ENCODE data around the gene TBC1D1.
A peak's percentile ranks its signal among the peaks of the same experiment; 100 is the strongest.

Gene TBC1D1

DNA sequence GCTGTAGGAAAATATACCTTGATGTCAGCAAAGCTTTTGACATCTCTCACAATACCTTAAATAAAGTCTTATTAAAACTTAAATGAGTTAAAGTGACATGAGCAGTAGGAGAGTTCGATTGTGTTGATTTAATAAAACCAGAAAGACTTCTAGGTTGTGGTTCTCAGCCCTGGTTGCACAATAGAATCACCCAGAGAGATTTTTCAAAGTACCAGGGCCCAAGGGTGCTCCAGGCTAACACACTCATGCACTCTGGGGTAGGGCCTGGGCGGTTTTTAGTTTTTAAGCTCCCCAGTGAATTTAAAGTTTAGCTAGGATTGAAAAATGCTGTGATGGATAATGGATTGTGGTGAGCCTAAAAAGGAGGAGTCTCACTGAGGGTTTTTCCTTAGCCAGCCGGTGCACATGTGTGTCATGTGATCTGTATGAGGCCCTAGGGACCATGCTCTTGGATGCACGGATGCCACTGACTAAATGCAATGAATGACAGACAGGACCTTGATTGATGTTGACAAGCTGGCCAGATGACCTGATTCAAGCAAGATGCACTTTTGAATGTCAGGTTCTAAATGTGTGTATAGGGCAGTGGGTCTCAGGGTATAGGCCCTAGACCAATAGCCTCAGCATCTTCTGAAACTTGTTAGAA is 254.3 kb downstream of the TBC1D1 start:
- no peak overlapping the region for H3K4ac ChIP-seq (ENCODE audit: low read depth, low read length)

DNA sequence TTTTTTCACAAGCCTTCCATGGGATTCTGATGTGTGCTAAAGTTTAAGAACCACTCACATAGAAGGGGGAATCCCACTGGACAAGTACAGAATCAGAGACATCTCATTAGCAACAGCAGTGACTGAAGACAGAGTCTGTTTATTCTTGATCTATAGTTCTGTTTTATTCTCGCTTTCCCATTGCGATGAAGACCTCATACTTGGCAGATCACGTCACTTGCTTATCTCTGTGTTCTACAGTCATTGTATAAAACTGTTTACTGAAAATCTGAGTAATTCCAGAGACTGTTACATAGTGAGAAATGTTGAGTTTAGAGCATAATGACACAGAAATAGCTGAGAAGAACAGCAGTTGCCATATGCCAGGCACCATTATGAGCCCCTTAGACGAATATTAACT is 254.9 kb downstream of the TBC1D1 start:
- Histone ChIP-seq H3K4ac (ENCODE audit: low read depth, low read length) (no peak overlapping the region), H3K36me3 (ENCODE audit: control insufficient read depth in 1 of 2, insufficient read depth in 2 of 2, low read length in 2 of 2) (peaks cover 0 to 3% of the 10 kb centered on the region in 2 experiments), H3K9ac (ENCODE audit: low read length) (no peak overlapping the region), H3K23ac (ENCODE audit: low read length) (no peak overlapping the region), H3K9me3 (ENCODE audit: insufficient read depth, low read depth, low read length) (no peaks in the 10 kb centered on the region), H3K79me2 (ENCODE audit: control insufficient read depth, insufficient read depth, low read length, poor library complexity) (no peaks in the 10 kb centered on the region), H3K14ac (ENCODE audit: low read length) (no peak overlapping the region), H4K12ac (ENCODE audit: low read depth, low read length) (no peak overlapping the region), H2BK5ac (ENCODE audit: low read depth, low read length, poor library complexity) (no peak overlapping the region), H3K4me2 (ENCODE audit: low read length) (no peak overlapping the region), H2BK120ac (ENCODE audit: insufficient read depth, low read length, poor library complexity) (no peak overlapping the region), H3K27me3 (ENCODE audit: insufficient read depth, low read length) (no peaks in the 10 kb centered on the region), H3K4me1 (ENCODE audit: control insufficient read depth in 1 of 2, insufficient read depth in 2 of 2, low read length in 2 of 2) (no peaks in the 10 kb centered on the region), H2AFZ (ENCODE audit: insufficient read depth, low read length, poor library complexity) (no peak overlapping the region), H2BK12ac (ENCODE audit: low read length) (no peak overlapping the region), H2AK5ac (ENCODE audit: low read length) (no peak overlapping the region), H4K8ac (ENCODE audit: low read depth, low read length) (no peak overlapping the region), H3K18ac (ENCODE audit: low read length) (no peak overlapping the region), H3K4me3 (ENCODE audit: low read depth, low read length) (no peak overlapping the region), H4K91ac (ENCODE audit: low read depth, low read length) (no peak overlapping the region), H3K27ac (ENCODE audit: low read depth, low read length) (no peak overlapping the region), H3K79me1 (ENCODE audit: low read length) (no peaks in the 10 kb centered on the region)
- peak; percentile 48 to 77 for DNase-seq
- no CpG with 5 or more reads among the region's 4 CpGs for WGBS (ENCODE audit: extremely low coverage, insufficient coverage, insufficient read length)

More for the DNA sequence above, 254.3 kb downstream of the TBC1D1 start:
- Histone ChIP-seq H3K4me1 (ENCODE audit: control insufficient read depth in 1 of 2, insufficient read depth in 2 of 2, low read length in 2 of 2) (no peaks in the 10 kb centered on the region), H3K18ac (ENCODE audit: low read length) (no peak overlapping the region), H3K4me3 (ENCODE audit: low read depth, low read length) (no peak overlapping the region), H3K9ac (ENCODE audit: low read length) (no peak overlapping the region), H3K79me2 (ENCODE audit: control insufficient read depth, insufficient read depth, low read length, poor library complexity) (no peaks in the 10 kb centered on the region), H3K14ac (ENCODE audit: low read length) (no peak overlapping the region), H3K79me1 (ENCODE audit: low read length) (no peaks in the 10 kb centered on the region), H3K27me3 (ENCODE audit: insufficient read depth, low read length) (no peaks in the 10 kb centered on the region), H2BK12ac (ENCODE audit: low read length) (no peak overlapping the region), H2AFZ (ENCODE audit: insufficient read depth, low read length, poor library complexity) (no peak overlapping the region), H3K9me3 (ENCODE audit: insufficient read depth, low read depth, low read length) (no peaks in the 10 kb centered on the region), H3K4me2 (ENCODE audit: low read length) (no peak overlapping the region), H3K27ac (ENCODE audit: low read depth, low read length) (no peak overlapping the region), H4K91ac (ENCODE audit: low read depth, low read length) (no peak overlapping the region), H2BK120ac (ENCODE audit: insufficient read depth, low read length, poor library complexity) (no peak overlapping the region), H4K8ac (ENCODE audit: low read depth, low read length) (no peak overlapping the region), H3K36me3 (ENCODE audit: control insufficient read depth in 1 of 2, insufficient read depth in 2 of 2, low read length in 2 of 2) (peaks cover 0 to 3% of the 10 kb centered on the region in 2 experiments), H2BK5ac (ENCODE audit: low read depth, low read length, poor library complexity) (no peak overlapping the region), H4K12ac (ENCODE audit: low read depth, low read length) (no peak overlapping the region), H3K23ac (ENCODE audit: low read length) (no peak overlapping the region), H2AK5ac (ENCODE audit: low read length) (no peak overlapping the region)
- no CpG with 5 or more reads among the region's 4 CpGs for WGBS (ENCODE audit: extremely low coverage, insufficient coverage, insufficient read length)
- DNase-seq: no peak

DNA sequence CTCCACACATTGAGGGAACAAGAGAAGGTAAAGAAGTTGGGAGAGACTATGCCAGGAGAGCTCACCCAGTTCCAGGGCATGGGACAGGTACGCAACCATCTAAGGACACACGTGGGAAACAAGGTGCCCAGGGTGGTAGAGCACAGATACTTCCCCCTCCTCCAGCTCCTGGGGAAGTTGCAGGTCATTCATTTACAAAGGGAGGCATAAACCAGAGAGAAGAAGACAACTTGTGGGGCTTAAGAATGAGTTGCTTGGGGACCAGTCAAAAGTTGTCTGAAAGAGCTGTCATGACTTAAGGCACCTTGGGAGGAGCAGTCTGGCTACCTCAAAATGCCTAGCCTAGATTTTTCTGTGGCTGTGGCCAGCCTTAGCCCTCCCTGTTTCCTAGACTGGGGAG is 255.5 kb downstream of the TBC1D1 start:
- Histone ChIP-seq H3K9me3 (ENCODE audit: insufficient read depth, low read depth, low read length) (no peaks in the 10 kb centered on the region), H3K4me2 (ENCODE audit: low read length) (no peak overlapping the region), H2AFZ (ENCODE audit: insufficient read depth, low read length, poor library complexity) (no peak overlapping the region), H2AK5ac (ENCODE audit: low read length) (no peak overlapping the region), H4K91ac (ENCODE audit: low read depth, low read length) (no peak overlapping the region), H2BK120ac (ENCODE audit: insufficient read depth, low read length, poor library complexity) (no peak overlapping the region), H4K12ac (ENCODE audit: low read depth, low read length) (no peak overlapping the region), H3K9ac (ENCODE audit: low read length) (no peak overlapping the region), H3K27ac (ENCODE audit: low read depth, low read length) (no peak overlapping the region), H3K79me2 (ENCODE audit: control insufficient read depth, insufficient read depth, low read length, poor library complexity) (no peaks in the 10 kb centered on the region), H3K79me1 (ENCODE audit: low read length) (no peaks in the 10 kb centered on the region), H4K8ac (ENCODE audit: low read depth, low read length) (no peak overlapping the region), H3K18ac (ENCODE audit: low read length) (no peak overlapping the region), H3K4ac (ENCODE audit: low read depth, low read length) (no peak overlapping the region), H3K4me3 (ENCODE audit: low read depth, low read length) (no peak overlapping the region), H3K36me3 (ENCODE audit: control insufficient read depth in 1 of 2, insufficient read depth in 2 of 2, low read length in 2 of 2) (peaks cover 0 to 3% of the 10 kb centered on the region in 2 experiments), H3K27me3 (ENCODE audit: insufficient read depth, low read length) (no peaks in the 10 kb centered on the region), H2BK12ac (ENCODE audit: low read length) (no peak overlapping the region), H3K14ac (ENCODE audit: low read length) (no peak overlapping the region), H3K4me1 (ENCODE audit: control insufficient read depth in 1 of 2, insufficient read depth in 2 of 2, low read length in 2 of 2) (no peaks in the 10 kb centered on the region), H3K23ac (ENCODE audit: low read length) (no peak overlapping the region), H2BK5ac (ENCODE audit: low read depth, low read length, poor library complexity) (no peak overlapping the region)
- WGBS (ENCODE audit: extremely low coverage, insufficient coverage, insufficient read length): no CpG with 5 or more reads among the region's 2 CpGs
- no peak for DNase-seq

DNA sequence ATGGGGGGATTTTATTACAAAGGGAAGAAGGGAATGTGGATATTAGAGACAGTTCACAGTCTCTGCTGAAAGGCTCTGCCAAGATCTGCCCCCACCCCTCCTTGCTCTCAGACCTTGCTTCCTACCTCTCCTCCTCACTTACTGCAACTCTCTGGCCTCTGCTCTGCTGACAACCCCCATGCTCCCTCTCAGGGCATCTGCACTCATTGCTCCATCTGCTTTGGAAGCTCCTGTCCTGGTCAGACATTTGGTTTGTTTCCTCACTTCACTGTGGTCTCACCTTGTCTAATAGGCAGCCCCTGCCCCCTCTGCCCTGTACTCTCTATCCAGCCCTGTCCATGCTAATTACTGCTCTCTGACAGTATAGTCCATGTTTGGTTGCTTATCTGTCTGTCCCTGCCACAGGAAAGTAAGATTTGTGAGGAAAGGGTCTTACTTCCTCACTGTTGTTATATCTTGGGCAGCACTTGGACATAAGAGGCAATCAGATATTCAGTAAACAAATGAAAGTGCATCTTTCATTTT is 258.6 kb downstream of the TBC1D1 start:
- Histone ChIP-seq H2BK120ac (ENCODE audit: insufficient read depth, low read length, poor library complexity) (no peak overlapping the region), H2AK5ac (ENCODE audit: low read length) (no peak overlapping the region), H4K91ac (ENCODE audit: low read depth, low read length) (no peak overlapping the region), H3K4ac (ENCODE audit: low read depth, low read length) (no peak overlapping the region), H3K79me1 (ENCODE audit: low read length) (no peaks in the 10 kb centered on the region), H3K14ac (ENCODE audit: low read length) (no peak overlapping the region), H3K79me2 (ENCODE audit: control insufficient read depth, insufficient read depth, low read length, poor library complexity) (no peaks in the 10 kb centered on the region), H2BK12ac (ENCODE audit: low read length) (no peak overlapping the region), H3K9ac (ENCODE audit: low read length) (no peak overlapping the region), H3K18ac (ENCODE audit: low read length) (no peak overlapping the region), H2AFZ (ENCODE audit: insufficient read depth, low read length, poor library complexity) (no peak overlapping the region), H3K27me3 (ENCODE audit: insufficient read depth, low read length) (no peaks in the 10 kb centered on the region), H2BK5ac (ENCODE audit: low read depth, low read length, poor library complexity) (no peak overlapping the region), H3K36me3 (ENCODE audit: control insufficient read depth in 1 of 2, insufficient read depth in 2 of 2, low read length in 2 of 2) (no peaks in the 10 kb centered on the region), H3K9me3 (ENCODE audit: insufficient read depth, low read depth, low read length) (no peaks in the 10 kb centered on the region), H3K4me3 (ENCODE audit: low read depth, low read length) (no peak overlapping the region), H4K12ac (ENCODE audit: low read depth, low read length) (no peak overlapping the region), H3K23ac (ENCODE audit: low read length) (no peak overlapping the region), H4K8ac (ENCODE audit: low read depth, low read length) (no peak overlapping the region), H3K4me1 (ENCODE audit: control insufficient read depth in 1 of 2, insufficient read depth in 2 of 2, low read length in 2 of 2) (no peaks in the 10 kb centered on the region), H3K4me2 (ENCODE audit: low read length) (no peak overlapping the region), H3K27ac (ENCODE audit: low read depth, low read length) (no peak overlapping the region)
- DNase-seq: no peak

All from trophoblast cell (in vitro differentiated cells and primary cell).